ENCODE measurements around the gene UVRAG. TPM values are rescaled to one million over a fixed set of nuclear protein-coding genes. Genes with fewer than 3 reads are reported as not detected.

Gene UVRAG
- total and polyA plus RNA-seq, 2 of the 13 experiments (the other 11 are each of a cell fraction or from before 2014, with no cell fraction given) = 9.7 to 17.3 TPM

GRCh38 chr11:75814677-75815344 is at the start of gene UVRAG (continued):
- TF ChIP-seq NFIC (IDR thresholded peaks at IDR 0.05; ENCODE audit: low read length) = no peak
- TF ChIP-seq ZMAT3 (CRISPR knock-in tag; conservative IDR thresholded peaks at IDR 0.05) = no peak; the same call in 1 of the 2 replicates
- TF ChIP-seq, protein P1, sequence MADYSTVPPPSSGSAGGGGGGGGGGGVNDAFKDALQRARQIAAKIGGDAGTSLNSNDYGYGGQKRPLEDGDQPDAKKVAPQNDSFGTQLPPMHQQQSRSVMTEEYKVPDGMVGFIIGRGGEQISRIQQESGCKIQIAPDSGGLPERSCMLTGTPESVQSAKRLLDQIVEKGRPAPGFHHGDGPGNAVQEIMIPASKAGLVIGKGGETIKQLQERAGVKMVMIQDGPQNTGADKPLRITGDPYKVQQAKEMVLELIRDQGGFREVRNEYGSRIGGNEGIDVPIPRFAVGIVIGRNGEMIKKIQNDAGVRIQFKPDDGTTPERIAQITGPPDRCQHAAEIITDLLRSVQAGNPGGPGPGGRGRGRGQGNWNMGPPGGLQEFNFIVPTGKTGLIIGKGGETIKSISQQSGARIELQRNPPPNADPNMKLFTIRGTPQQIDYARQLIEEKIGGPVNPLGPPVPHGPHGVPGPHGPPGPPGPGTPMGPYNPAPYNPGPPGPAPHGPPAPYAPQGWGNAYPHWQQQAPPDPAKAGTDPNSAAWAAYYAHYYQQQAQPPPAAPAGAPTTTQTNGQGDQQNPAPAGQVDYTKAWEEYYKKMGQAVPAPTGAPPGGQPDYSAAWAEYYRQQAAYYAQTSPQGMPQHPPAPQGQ (CRISPR knock-in tag; IDR thresholded peaks at IDR 0.05; ENCODE audit: borderline replicate concordance) = no peak
- TF ChIP-seq ZNF788 (CRISPR knock-in tag; IDR thresholded peaks at IDR 0.05; ENCODE audit: borderline replicate concordance) = peak; percentile 48; the same call in 1 of the 2 replicates
- TF ChIP-seq DNMT3B (CRISPR knock-in tag; conservative IDR thresholded peaks at IDR 0.05) = peak; percentile 75; the same call in 1 of the 2 replicates
- TF ChIP-seq ZNF660 (CRISPR knock-in tag; IDR thresholded peaks at IDR 0.05; ENCODE audit: borderline replicate concordance, low read depth) = no peak
- TF ChIP-seq HNRNPH1 (optimal IDR thresholded peaks at IDR 0.05; ENCODE audit: low read depth, low read length) = no peak
- TF ChIP-seq ZNF879 (CRISPR knock-in tag; IDR thresholded peaks at IDR 0.05) = no peak
- TF ChIP-seq, protein P2, sequence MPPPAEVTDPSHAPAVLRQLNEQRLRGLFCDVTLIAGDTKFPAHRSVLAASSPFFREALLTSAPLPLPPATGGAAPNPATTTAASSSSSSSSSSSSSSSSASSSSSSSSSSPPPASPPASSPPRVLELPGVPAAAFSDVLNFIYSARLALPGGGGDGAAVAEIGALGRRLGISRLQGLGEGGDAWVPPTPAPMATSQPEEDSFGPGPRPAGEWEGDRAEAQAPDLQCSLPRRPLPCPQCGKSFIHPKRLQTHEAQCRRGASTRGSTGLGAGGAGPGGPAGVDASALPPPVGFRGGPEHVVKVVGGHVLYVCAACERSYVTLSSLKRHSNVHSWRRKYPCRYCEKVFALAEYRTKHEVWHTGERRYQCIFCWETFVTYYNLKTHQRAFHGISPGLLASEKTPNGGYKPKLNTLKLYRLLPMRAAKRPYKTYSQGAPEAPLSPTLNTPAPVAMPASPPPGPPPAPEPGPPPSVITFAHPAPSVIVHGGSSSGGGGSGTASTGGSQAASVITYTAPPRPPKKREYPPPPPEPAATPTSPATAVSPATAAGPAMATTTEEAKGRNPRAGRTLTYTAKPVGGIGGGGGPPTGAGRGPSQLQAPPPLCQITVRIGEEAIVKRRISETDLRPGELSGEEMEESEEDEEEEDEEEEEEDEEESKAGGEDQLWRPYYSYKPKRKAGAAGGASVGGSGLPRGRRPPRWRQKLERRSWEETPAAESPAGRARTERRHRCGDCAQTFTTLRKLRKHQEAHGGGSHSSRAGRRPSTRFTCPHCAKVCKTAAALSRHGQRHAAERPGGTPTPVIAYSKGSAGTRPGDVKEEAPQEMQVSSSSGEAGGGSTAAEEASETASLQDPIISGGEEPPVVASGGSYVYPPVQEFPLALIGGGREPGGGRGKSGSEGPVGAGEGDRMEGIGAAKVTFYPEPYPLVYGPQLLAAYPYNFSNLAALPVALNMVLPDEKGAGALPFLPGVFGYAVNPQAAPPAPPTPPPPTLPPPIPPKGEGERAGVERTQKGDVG (CRISPR knock-in tag; IDR thresholded peaks at IDR 0.05; ENCODE audit: borderline replicate concordance) = no peak
- no peak for TF ChIP-seq ELK4 (CRISPR knock-in tag; IDR thresholded peaks at IDR 0.05; ENCODE audit: borderline replicate concordance)
- peak; percentile 43; the same call in 1 of the 2 replicates for TF ChIP-seq KDM5A (IDR thresholded peaks at IDR 0.05; ENCODE audit: borderline replicate concordance, low read length)
- TF ChIP-seq, protein P3, sequence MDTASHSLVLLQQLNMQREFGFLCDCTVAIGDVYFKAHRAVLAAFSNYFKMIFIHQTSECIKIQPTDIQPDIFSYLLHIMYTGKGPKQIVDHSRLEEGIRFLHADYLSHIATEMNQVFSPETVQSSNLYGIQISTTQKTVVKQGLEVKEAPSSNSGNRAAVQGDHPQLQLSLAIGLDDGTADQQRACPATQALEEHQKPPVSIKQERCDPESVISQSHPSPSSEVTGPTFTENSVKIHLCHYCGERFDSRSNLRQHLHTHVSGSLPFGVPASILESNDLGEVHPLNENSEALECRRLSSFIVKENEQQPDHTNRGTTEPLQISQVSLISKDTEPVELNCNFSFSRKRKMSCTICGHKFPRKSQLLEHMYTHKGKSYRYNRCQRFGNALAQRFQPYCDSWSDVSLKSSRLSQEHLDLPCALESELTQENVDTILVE (CRISPR knock-in tag; IDR thresholded peaks at IDR 0.05) = peak; percentile 51; the same call in 1 of the 2 replicates
- no peak for TF ChIP-seq NCOA5 (CRISPR knock-in tag; IDR thresholded peaks at IDR 0.05)
- TF ChIP-seq NCOR1 (IDR thresholded peaks at IDR 0.05; ENCODE audit: borderline replicate concordance, low read length) = no peak; the same call in 1 of the 2 replicates
- peak; percentile 70; the same call in 1 of the 2 replicates for TF ChIP-seq SP4 (CRISPR knock-in tag; IDR thresholded peaks at IDR 0.05)
- TF ChIP-seq ZSCAN30 (CRISPR knock-in tag; IDR thresholded peaks at IDR 0.05) = no peak
- no peak for TF ChIP-seq ZFP62 (CRISPR knock-in tag; IDR thresholded peaks at IDR 0.05)
- TF ChIP-seq DPF2 (CRISPR knock-in tag; IDR thresholded peaks at IDR 0.05; ENCODE audit: borderline replicate concordance, low read depth) = no peak
- TF ChIP-seq IKZF4 (CRISPR knock-in tag; IDR thresholded peaks at IDR 0.05; ENCODE audit: borderline replicate concordance, low read depth, not compliant biosample characterization) = no peak
- no peak for TF ChIP-seq MTA3 (CRISPR knock-in tag; IDR thresholded peaks at IDR 0.05)
- TF ChIP-seq AHR (CRISPR knock-in tag; IDR thresholded peaks at IDR 0.05) = no peak
- TF ChIP-seq ZNF256 (CRISPR knock-in tag; conservative IDR thresholded peaks at IDR 0.05) = no peak
- no peak for TF ChIP-seq POGZ (CRISPR knock-in tag; IDR thresholded peaks at IDR 0.05)
- TF ChIP-seq TCF7L2 (IDR thresholded peaks at IDR 0.05; ENCODE audit: low read depth, low read length) = no peak

Measured in HepG2 (cell line).